HG02763 (cell line): ENCODE data around the gene PDLIM1.

Experiments used
- ATAC-seq: cut with Tn5 transposase; IDR thresholded peaks from one replicate; pipeline ENCODE4 v1.9.1; 2021; ENCODE audit warnings: mild to moderate bottlenecking, moderate library complexity; ENCODE audit not compliant: unreplicated experiment

The PDLIM1 gene

DNA sequence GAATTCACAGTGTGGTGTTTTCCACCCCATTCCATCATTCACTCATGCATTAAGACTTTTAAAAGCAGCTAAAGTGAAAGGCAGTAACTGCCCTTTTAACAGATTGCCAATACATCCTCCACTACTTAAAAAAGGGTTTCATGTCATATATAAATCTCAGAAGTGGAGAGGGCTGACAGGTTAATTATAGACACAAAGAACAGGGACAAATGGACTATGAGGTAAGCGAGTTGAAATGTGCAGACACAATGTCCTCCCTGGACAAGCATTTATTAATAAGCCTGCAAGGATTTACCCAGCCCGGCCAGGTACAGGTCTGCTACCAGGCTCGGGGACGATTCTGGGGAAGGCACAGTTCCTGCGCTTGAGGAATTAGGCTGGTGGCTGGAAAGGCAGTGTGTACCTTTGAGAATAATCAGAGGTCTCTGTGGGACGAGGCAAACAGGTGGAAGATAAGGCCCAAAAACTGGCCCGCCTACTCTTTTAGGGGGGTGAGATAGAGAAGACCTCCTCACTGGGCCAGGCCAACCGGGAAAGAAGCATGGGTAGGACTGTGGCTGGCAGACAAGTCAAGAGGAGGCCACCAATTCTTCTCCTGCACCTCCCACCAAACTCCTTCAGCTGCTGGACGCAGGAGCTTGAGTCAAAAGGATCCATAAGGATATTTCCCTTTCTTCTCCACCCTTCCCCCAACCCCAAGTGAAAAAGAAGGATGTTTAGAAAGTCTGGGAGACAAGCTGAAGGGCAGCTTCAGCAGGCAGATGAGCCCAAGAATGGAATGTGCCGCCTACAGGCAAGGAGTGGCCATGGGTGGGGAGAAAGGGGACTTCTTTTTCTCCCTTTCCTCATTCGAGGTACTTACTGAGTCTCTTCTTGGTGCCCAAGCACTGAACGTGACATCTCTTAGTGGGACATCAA, 1.5 kb downstream of the PDLIM1 start:
- no peak for ATAC-seq

DNA sequence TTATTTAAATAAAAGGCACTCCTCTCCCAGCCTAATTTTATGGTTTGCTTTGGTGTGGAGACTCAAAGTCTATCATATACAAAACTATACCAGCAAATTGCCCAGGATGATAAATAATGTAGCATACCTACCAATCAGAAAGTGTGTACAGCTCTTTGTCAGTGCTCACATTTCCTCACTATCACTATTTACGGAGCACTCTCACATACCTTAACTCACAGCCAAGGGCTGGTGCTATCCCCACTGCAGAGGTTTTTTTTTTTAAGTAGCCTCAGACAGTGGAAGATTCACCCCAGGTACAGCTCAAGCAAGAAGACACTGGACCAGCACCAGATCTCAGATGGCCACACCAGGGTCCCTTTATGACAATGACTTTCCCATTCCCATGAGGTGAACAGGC, 2.5 kb downstream of the PDLIM1 start:
- no peak for ATAC-seq

DNA sequence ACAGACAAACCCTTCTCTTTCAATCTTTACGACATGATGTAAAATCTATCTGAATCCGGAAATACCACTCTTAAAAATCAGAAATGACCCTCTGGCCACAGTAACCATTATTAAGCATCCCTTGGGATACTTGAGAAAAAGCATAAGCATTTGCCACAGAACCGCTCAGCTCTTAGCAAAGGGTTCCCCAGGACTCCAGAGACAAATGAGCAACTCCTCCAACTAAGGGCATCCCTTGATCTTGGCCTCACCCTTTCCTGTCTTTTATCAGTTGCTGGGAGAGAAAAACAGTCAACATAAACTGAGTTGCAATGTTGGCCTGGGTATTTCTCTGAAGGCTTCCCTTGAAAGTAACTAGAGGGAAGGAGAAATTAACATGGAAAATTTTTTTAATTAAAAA, 3.5 kb downstream of the PDLIM1 start:
- no peak for ATAC-seq

DNA sequence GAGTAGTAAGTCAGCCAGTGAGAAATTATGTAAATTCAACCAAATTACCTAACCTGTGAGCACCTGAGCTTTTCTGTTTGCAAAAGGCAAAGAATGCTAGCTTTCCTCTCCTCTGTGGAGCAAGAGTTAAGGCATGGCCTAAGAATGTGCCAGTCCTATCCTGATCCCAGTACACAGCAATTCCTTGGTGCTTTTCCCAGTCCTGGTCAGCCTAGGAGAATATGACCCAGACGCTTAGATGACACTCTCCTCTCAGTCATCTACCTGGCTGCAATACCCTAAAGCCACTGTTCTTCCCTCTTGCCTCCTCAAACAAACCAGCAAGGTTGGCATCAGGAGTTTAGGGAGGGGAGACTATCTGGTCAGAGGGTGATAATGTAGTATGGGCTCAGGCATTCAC, 4.1 kb downstream of the PDLIM1 start:
- no peak for ATAC-seq

DNA sequence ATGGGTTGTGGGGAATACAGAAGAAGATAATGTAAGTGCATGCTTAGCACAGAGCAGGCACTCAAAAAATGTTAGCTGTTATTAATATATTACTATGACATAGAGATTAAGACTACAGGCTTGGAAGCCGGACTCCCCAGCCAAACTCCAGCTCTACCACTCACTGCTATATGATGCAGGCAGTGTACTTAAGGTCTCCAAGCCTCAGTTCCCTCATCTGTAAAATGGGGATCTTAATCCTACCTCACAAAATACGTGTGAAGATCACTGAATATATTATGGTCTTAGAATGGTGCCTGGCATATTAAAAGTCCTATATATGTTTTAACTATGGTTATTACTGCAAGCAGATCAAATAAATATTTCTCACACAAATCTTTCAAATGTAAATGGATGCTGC, 5.2 kb downstream of the PDLIM1 start:
- no peak for ATAC-seq

DNA sequence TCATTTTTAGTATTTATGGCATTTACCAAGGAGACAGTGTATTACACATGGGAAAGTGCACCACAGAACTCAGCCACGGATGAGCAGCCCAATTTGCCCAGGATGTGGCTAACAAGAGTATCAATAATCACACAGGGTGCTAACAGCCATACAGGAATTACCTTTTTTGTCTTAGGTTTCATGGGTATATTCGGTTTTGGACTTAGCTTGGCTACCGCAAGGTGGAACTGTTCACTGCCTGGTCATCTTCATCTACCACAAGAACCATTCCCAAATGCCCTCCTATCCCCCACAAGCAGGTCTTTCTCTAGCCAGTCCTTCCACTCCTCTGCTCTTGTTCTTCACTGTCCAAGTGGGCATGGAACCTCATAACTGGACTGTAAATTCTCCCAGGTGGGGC, 6.0 kb downstream of the PDLIM1 start:
- peak; percentile 41 for ATAC-seq

DNA sequence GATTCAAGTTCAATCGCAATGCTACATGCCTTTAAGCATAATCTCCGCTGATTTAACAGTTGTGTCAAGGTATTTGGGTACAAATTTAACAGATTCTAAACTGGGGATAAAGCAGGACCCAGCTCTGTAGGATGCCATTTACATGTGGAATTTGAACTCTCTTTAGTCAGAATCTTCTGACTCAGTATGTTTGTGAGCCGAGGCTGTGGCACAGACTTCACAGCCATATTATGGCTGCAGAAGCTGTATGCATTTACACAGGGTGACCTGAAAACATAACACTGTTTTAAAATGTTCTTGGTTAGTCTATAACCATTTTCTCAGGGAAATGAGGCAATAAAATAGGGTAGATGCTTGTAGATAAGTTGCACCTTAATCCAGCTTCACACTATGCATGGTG, 8.7 kb downstream of the PDLIM1 start:
- no peak for ATAC-seq

DNA sequence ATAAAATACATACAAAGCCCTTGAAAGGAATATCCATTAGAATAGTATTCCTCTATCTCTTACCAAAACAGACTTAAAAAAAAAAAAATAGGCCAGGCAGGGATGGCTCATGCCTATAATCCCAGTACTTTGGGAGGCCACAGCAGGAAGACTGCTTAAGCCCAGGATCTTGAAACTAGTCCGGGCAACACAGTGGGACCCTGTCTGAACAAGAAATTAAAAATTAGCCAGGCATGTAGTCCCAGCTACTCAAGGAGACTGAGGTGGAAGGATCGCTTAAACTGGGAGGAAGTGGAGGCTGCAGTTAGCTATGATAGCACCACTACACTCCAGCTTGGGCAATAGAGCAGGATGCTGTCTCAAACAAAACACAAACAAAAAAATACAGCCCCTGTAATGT, 9.6 kb downstream of the PDLIM1 start:
- ATAC-seq = no peak

DNA sequence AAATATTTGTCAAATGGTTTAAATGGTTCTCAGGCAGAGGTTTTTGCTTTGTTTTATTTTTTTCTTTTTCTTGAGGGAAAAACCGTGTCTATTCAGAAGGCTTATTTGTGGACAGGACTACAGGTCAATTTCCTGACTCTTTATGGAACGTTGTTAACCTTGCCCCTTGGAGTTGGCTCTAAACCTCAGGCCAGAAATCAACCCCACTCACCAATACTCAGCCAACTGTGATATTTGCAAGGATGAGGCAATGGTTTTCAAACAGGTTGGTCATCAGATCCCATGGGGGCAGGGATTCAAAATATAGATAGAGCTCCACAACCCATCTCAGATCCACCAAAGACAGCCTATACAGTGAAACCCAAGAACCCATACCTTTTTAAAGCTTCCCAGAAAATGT, 10.2 kb downstream of the PDLIM1 start:
- no peak for ATAC-seq

DNA sequence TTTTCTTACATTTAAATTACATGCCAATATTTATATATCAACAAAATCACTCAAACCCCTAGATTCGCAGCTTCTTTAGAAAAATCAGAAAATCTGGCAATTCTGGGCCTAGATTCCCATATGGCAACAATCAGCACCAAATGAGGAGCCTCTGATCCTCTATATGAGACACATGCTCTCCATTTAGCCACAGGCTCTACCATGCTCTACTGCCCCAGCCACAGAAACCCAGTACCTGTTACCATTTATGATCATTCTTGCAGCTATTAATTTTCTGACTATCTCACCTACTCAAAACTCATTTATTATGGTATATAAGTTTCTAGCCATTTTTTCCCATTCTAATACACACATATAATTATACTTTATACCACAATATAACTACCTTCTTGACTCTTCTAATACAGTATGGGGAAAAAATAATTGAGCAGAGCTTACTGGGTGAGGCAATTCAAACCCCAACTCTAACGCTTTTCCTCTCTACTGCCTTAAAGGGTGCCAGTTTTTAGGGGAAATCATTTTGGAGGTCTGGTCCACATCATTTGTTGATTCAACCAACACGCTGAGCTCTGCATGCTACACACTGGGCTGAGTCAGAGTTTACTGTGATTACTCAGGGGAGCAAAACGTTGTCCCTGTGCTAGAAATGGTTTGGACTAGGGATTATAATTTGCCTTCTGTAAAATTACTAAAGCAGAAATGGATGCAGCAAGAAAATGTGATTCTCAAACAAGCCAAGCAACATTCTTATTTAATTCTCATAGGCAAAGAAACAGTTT, 11.6 kb downstream of the PDLIM1 start:
- no peak for ATAC-seq

DNA sequence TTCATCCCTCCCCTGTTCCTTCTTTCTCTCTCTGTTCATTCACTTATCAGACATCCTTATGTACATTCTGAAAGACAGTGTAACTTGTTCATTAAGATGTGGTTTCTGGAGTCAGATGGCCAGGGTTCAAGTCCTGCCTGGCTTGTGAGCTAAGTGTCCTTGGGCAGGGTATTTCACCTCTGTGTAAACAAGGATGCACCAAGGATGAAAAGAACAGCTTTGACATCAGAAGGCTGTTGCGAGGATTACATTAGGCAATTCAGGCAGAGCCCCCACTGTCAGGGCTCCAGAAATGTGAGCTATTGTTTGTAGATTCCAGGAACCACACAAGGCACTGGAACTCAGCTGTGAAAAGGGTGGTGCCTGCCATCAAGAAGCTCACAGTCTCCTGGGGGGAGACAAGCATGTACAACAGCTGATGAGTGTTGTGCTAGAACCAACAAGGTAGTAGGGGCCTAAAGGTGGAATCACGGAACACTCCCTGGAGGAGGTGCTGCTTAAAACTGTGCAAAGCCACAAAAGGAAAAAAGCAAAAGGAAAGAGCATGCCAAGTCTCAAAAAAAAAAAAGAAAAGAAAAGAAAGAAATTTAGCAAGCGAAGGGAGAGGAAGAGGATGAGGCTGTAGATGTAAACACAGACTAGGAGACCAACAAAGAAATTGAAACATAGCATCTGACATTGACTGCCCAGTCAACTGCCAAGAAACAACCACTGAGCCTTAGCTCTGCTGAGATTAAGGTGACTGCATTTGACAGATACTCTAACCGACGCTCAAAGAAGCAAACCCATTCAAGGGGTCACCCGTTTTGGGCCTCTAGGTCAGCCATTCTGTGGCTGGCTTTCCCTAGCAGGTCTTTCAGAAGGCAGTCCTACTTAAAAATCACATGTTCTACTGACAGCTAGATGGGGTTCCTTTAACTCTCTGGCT, 12.5 kb downstream of the PDLIM1 start:
- ATAC-seq = no peak

DNA sequence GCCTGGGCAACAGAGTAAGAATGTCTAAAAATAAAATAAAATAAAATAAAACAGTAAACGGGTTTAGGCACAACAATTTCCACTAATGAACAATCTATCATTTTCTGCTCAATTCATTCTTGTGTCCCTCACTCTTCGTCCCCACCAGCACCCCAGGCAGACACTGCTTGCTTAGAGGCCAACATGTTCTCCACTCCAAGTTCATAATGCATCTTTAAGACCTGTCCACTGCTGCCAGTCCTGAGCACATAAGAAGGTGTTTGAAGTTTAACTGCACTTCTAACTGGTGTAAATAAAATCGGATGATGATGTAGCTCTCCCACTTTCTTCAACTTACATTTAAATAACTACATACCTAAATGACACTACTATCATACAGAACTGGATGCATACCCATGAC, 13.2 kb downstream of the PDLIM1 start:
- no peak for ATAC-seq

DNA sequence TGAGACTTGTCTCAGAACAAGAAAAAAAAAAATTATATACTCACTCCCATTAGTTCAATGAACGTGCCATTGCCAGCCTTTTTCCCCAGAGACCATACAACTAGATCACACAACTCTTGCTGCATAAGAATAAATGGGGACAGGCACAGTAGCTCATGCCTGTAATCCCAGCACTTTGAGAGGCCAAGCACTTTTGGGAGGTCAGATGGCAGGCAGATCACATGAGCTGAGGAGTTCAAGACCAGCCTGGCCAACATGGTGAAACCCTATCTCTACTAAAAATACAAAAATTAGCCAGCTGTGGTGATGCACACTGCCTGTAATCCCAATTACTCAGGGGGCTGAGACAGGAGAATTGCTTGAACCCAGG, 13.6 kb downstream of the PDLIM1 start:
- no peak for ATAC-seq

DNA sequence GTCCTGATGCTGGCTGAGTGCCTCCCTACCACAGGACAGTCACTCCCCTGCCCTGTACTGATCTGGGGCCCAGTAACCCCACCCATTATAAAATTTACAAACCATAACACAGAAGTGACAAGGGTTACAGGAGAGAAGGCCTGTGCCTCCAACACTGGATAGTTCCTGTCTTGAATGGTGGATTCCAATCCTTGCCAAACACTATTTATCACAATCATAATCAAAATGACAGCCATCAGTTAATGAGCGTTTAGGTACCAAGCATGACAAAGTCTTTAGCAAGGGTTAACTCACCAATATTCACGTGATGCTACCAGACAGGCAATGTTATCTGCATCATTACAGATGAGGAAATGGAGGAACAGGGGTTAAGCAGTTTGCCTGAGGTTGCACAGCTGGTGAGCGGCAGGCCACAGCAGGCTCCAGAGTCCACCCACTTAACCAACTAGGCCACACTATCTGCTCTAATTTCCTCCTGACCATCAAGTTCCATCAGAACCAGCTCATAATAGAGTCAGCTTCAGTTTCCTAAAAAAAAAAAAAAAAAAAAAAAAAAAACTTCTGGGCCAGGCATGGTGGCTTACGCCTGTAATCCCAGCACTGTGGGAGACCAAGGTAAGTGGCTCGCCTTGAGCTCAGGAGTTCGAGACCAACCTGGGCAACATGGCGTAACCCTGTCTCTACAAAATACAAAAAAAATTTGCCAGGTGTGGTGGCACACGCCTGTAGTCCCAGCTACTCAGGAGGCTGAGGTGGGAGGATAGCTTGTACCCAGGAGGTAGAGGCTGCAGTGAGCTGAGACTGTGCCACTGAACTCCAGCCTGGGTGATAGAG, 14.2 kb downstream of the PDLIM1 start:
- no peak for ATAC-seq

DNA sequence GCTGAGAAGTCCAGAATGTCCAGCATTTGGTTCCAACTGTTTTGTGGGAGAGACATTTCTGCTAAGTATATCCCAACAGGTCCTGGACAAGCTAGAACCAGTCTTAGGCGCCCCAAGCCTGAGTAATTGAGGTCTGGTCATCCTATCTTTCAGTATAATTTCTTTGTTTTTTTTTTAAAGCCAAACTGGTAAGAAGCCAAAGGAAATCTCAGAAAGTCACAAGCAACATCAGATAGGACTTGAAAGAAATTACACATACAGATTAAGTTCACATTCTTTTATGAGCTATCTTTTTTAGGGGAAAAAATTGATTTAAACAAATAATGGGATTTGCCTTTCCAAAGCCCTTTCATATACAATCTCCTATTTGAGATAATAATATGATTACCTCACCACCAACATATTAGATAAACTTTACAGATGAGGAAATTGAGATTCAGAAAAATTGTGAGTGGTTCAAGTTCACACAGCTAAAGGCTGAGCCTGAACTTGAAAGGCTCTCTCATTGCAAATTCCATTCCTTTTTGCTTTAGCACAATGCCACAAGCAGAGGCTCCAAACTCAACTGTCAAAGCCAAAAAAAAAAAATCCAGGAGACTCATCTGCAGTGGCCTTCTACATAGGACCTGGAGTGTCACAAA, 15.0 kb downstream of the PDLIM1 start:
- ATAC-seq = no peak

DNA sequence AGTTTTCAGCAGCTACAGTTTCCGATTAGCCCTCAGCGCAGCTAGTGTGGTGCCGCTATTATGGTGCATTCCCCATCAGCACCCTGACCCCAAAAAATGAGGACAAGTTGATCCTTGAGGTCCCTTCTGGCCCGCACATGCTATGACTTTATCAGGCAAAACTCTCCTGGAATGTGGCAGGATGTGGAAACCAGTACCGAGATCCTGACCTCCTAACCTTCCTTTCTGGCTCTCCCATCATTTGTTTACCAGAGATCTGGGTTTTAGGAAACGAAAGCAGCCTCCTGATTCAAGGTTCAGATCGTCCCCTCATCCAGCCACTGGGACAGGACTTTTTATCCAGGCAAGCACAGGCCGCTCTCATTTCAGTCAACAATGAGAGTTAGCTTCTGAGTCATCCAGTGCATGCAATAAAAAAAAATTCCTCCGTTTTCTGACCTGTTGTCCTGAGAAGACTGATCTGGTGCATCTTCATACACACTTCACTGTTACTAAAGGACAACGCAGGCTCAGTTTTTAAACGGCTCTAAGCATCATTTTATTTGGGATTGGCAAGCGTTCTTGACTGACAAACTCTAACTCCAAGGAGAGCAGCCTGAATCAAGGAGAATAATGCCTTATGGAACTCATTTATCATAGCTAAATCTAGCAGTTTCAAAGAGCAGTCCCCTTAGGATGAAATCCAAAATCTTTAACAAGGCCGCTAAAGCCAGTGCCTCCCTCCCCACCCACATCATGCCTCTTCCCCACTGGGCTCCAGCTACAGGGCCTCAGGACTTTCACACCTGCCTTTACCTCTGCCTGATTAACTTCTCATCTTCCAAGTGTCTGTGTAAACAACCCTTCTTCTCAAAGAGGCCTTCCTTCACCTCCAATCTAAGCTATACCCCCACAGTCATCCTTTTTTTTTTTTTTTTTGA, 17.1 kb downstream of the PDLIM1 start:
- no peak for ATAC-seq

DNA sequence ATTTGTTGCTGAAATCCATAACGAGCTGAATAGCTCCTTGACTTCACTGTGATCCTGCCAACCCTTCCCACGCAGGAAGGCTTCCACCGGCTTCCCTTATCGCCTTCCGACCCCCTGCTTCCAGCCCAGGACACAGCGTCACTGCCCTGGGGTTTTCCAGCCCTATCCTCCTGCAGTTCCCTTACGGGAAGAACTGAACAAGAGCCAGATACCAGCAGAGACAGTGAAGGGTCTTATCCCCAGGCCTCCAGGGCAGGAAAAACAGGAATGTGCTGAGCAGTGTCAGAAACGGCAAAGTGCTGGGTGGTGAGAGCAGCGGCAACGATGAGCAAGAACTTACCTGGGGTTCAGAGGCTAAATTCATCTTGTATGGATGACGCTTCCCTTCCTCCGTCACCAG, 22.4 kb downstream of the PDLIM1 start:
- ATAC-seq = no peak

DNA sequence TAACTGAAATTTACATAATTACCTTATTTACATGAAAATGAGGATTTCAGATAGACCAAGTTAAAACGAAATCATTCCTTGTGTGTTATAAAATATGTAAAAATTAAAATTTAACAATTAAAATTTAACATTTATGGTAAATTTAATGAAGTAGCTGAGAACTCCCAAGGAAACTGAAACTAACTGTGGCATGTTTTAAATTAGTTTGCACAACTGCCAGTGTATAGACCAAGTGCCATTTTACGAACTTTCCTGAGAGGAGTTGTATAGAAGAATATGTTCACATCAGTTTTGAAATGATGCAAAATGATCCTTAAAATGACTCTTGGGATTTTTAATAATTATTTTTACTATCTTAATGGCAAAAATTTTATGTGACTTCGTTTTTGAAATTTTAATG, 23.6 kb downstream of the PDLIM1 start:
- ATAC-seq = no peak

DNA sequence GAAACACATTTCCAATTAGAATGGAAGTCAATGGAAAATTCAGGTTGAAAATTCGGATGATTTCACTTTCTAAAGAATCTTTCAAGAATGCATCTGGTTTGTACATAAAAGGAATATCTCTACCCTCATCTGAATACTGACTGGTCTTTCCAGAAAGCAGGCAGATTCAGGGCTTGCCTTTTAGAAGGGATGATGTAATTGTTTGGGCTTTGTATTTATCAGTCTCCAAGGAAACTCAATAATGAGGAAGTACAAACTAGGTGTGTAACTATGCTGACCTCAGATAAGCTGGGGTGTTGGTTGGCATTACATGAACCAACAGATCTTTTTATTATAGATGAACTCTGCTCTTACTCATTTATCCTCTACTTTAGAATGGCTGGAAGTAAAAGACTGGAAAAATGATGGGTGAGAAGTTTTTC, 24.1 kb downstream of the PDLIM1 start:
- ATAC-seq = peak; percentile 84
